Esophagus muscularis mucosa (tissue), 2 donors: ENCODE results near the gene EPHB1.

Experiments used
- EP300 ChIP-seq: sonication (generic); formaldehyde crosslinking; IDR thresholded peaks from one replicate; pipeline ENCODE4 v1.6.1; 2017; ENCODE audit warnings: antibody characterized with exemption
- POLR2A ChIP-seq: fragments of 450-650 bp; IDR thresholded peaks from one replicate; pipeline ENCODE4 v1.6.1; 2017; ENCODE audit warnings: antibody characterized with exemption, moderate library complexity, mild to moderate bottlenecking, low read depth

GRCh38 chr3:134916276-134916961 is 121.4 kb downstream of the EPHB1 start:
- TF ChIP-seq EP300 (no peak), POLR2A (no peak)
